Skin epidermis (tissue), 12 donors: ENCODE results near the gene CLDN2.
"Not testable (repeated sequence)": the region's sequence is repeated elsewhere in the genome, so short reads cannot be mapped to it uniquely, and the experiment has no call there.

Experiments used
- H3K27ac ChIP-seq, 21 experiments: fragments of 200-600 bp; sonication (generic) in 11 of 21; one replicate each; pipeline ENCODE4 v1.5.0; 2020; ENCODE audit warnings: mild to moderate bottlenecking in 3 of 21, inconsistent platforms in 2 of 21, moderate library complexity in 2 of 21
- H3K4me3 ChIP-seq, 7 experiments: fragments of 200-600 bp; sonication (generic) in 2 of 7; one replicate each; pipeline ENCODE4 v1.5.0; 2020; ENCODE audit warnings: inconsistent platforms in 2 of 7, mild to moderate bottlenecking in 2 of 7, moderate library complexity in 1 of 7

The CLDN2 gene

GRCh38 chrX:106919932-106920452, at the start of gene CLDN2:
CLDN2 (plus strand) TSS chrX:106920402; CDS start chrX:106928229, 7,827 bp downstream.
- H3K27ac ChIP-seq, result no peak within 1 kb of the TSS
- no peak within 1 kb of the TSS for H3K4me3 ChIP-seq

GRCh38 chrX:106872796-106873195, 47.4 kb upstream of the CLDN2 start:
- not testable (repeated sequence) for H3K4me3 ChIP-seq, H3K27ac ChIP-seq

- no peak overlapping the region for H3K4me3 ChIP-seq
These were observed 46.1 kb upstream of the CLDN2 start for GRCh38 chrX:106874075-106874474.

GRCh38 chrX:106875151-106875550, 45.1 kb upstream of the CLDN2 start:
- no peak overlapping the region for H3K27ac ChIP-seq
- H3K4me3 ChIP-seq, result no peak overlapping the region

More at GRCh38 chrX:106874075-106874474, 46.1 kb upstream of the CLDN2 start:
- no peak overlapping the region for H3K27ac ChIP-seq

GRCh38 chrX:106889468-106889867, 30.7 kb upstream of the CLDN2 start:
- Histone ChIP-seq H3K4me3 (no peak overlapping the region), H3K27ac (no peak overlapping the region)

GRCh38 chrX:106891762-106892460, 28.3 kb upstream of the CLDN2 start:
- no peak overlapping the region for H3K27ac ChIP-seq
- no peak overlapping the region for H3K4me3 ChIP-seq

GRCh38 chrX:106894392-106894909, 25.8 kb upstream of the CLDN2 start:
- Histone ChIP-seq H3K4me3 (no peak overlapping the region), H3K27ac (no peak overlapping the region)

GRCh38 chrX:106894978-106895452, 25.2 kb upstream of the CLDN2 start:
- H3K4me3 ChIP-seq, result no peak overlapping the region
- no peak overlapping the region for H3K27ac ChIP-seq

GRCh38 chrX:106897259-106897658, 22.9 kb upstream of the CLDN2 start:
- Histone ChIP-seq H3K27ac (no peak overlapping the region), H3K4me3 (no peak overlapping the region)

GRCh38 chrX:106898462-106898861, 21.7 kb upstream of the CLDN2 start:
- H3K4me3 ChIP-seq, result no peak overlapping the region
- no peak overlapping the region for H3K27ac ChIP-seq

- Histone ChIP-seq H3K27ac (no peak overlapping the region), H3K4me3 (no peak overlapping the region)
These were observed 20.9 kb upstream of the CLDN2 start for GRCh38 chrX:106899276-106899675.

- Histone ChIP-seq H3K4me3 (no peak overlapping the region), H3K27ac (no peak overlapping the region)
These were observed 20.4 kb upstream of the CLDN2 start for GRCh38 chrX:106899841-106900240.

GRCh38 chrX:106901341-106901740, 18.9 kb upstream of the CLDN2 start:
- Histone ChIP-seq H3K27ac (no peak overlapping the region), H3K4me3 (no peak overlapping the region)

GRCh38 chrX:106901781-106902219, 18.4 kb upstream of the CLDN2 start:
- no peak overlapping the region for H3K27ac ChIP-seq
- no peak overlapping the region for H3K4me3 ChIP-seq

- no peak overlapping the region for H3K27ac ChIP-seq
These were observed 17.5 kb upstream of the CLDN2 start for GRCh38 chrX:106902684-106903083.

GRCh38 chrX:106903291-106903824, 16.8 kb upstream of the CLDN2 start, which contains the start of gene RIPPLY1:
RIPPLY1 (minus strand) TSS chrX:106903341; CDS start chrX:106903287, 54 bp downstream.
- Histone ChIP-seq H3K4me3 (no peak within 1 kb of the TSS), H3K27ac (no peak within 1 kb of the TSS)

More at GRCh38 chrX:106902684-106903083, 17.5 kb upstream of the CLDN2 start:
- H3K4me3 ChIP-seq, result no peak overlapping the region

GRCh38 chrX:106903856-106904528, 16.2 kb upstream of the CLDN2 start:
- H3K4me3 ChIP-seq, result no peak overlapping the region
- no peak overlapping the region for H3K27ac ChIP-seq

GRCh38 chrX:106905064-106905708, 15.0 kb upstream of the CLDN2 start:
- H3K27ac ChIP-seq, result no peak overlapping the region

GRCh38 chrX:106906361-106906760, 13.8 kb upstream of the CLDN2 start:
- Histone ChIP-seq H3K4me3 (no peak overlapping the region), H3K27ac (no peak overlapping the region)

More at GRCh38 chrX:106905064-106905708, 15.0 kb upstream of the CLDN2 start:
- no peak overlapping the region for H3K4me3 ChIP-seq

- Histone ChIP-seq H3K27ac (no peak overlapping the region), H3K4me3 (no peak overlapping the region)
These were observed 7.3 kb upstream of the CLDN2 start for GRCh38 chrX:106912864-106913263.
